ENCODE data around the gene ZNF579. TPM values are rescaled to one million over a fixed set of nuclear protein-coding genes. Genes with fewer than 3 reads are reported as not detected.

ZNF579 gene
- total and polyA plus RNA-seq, 2 of the 13 experiments (the other 11 are each of a cell fraction or from before 2014, with no cell fraction given): 2.1 to 2.9 TPM

- TF ChIP-seq ZNF512B (CRISPR knock-in tag; IDR thresholded peaks at IDR 0.05; ENCODE audit: borderline replicate concordance): no peak
- TF ChIP-seq ZNF430 (CRISPR knock-in tag; IDR thresholded peaks at IDR 0.05): 0 out of 2 replicates have a peak, but pooled peaks have one; percentile 39
- TF ChIP-seq, protein P1, sequence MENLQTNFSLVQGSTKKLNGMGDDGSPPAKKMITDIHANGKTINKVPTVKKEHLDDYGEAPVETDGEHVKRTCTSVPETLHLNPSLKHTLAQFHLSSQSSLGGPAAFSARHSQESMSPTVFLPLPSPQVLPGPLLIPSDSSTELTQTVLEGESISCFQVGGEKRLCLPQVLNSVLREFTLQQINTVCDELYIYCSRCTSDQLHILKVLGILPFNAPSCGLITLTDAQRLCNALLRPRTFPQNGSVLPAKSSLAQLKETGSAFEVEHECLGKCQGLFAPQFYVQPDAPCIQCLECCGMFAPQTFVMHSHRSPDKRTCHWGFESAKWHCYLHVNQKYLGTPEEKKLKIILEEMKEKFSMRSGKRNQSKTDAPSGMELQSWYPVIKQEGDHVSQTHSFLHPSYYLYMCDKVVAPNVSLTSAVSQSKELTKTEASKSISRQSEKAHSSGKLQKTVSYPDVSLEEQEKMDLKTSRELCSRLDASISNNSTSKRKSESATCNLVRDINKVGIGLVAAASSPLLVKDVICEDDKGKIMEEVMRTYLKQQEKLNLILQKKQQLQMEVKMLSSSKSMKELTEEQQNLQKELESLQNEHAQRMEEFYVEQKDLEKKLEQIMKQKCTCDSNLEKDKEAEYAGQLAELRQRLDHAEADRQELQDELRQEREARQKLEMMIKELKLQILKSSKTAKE (CRISPR knock-in tag; IDR thresholded peaks at IDR 0.05; ENCODE audit: borderline replicate concordance): no peak
- no peak for TF ChIP-seq KLF13 (CRISPR knock-in tag; IDR thresholded peaks at IDR 0.05)
- TF ChIP-seq HNRNPK (IDR thresholded peaks at IDR 0.05; ENCODE audit: low read depth, low read length, poor library complexity, severe bottlenecking): no peak
- TF ChIP-seq ZKSCAN1 (IDR thresholded peaks at IDR 0.05; ENCODE audit: low read length): no peak
- no peak for TF ChIP-seq ZNF782 (CRISPR knock-in tag; IDR thresholded peaks at IDR 0.05; ENCODE audit: borderline replicate concordance)
- no peak for TF ChIP-seq KLF15 (CRISPR knock-in tag; IDR thresholded peaks at IDR 0.05; ENCODE audit: borderline replicate concordance)
- no peak for TF ChIP-seq ZNF572 (CRISPR knock-in tag; IDR thresholded peaks at IDR 0.05)
- TF ChIP-seq HMG20B (CRISPR knock-in tag; conservative IDR thresholded peaks at IDR 0.05): no peak
- TF ChIP-seq ZFP82 (CRISPR knock-in tag; IDR thresholded peaks at IDR 0.05; ENCODE audit: borderline replicate concordance): no peak
- TF ChIP-seq JUN (CRISPR knock-in tag; IDR thresholded peaks at IDR 0.05): no peak
- TF ChIP-seq NR2F1 (CRISPR knock-in tag; IDR thresholded peaks at IDR 0.05): peak in 1 of 2 experiments; percentile 55; a peak in 3 of 4 replicates
- TF ChIP-seq FOXK2 (IDR thresholded peaks at IDR 0.05): peak; percentile 53
- TF ChIP-seq, protein P2, sequence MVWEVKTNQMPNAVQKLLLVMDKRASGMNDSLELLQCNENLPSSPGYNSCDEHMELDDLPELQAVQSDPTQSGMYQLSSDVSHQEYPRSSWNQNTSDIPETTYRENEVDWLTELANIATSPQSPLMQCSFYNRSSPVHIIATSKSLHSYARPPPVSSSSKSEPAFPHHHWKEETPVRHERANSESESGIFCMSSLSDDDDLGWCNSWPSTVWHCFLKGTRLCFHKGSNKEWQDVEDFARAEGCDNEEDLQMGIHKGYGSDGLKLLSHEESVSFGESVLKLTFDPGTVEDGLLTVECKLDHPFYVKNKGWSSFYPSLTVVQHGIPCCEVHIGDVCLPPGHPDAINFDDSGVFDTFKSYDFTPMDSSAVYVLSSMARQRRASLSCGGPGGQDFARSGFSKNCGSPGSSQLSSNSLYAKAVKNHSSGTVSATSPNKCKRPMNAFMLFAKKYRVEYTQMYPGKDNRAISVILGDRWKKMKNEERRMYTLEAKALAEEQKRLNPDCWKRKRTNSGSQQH (CRISPR knock-in tag; IDR thresholded peaks at IDR 0.05; ENCODE audit: low read depth): no peak
- no peak for TF ChIP-seq SRY (CRISPR knock-in tag; IDR thresholded peaks at IDR 0.05)
- TF ChIP-seq, protein P3, sequence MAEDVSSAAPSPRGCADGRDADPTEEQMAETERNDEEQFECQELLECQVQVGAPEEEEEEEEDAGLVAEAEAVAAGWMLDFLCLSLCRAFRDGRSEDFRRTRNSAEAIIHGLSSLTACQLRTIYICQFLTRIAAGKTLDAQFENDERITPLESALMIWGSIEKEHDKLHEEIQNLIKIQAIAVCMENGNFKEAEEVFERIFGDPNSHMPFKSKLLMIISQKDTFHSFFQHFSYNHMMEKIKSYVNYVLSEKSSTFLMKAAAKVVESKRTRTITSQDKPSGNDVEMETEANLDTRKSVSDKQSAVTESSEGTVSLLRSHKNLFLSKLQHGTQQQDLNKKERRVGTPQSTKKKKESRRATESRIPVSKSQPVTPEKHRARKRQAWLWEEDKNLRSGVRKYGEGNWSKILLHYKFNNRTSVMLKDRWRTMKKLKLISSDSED (CRISPR knock-in tag; IDR thresholded peaks at IDR 0.05): no peak
- no peak for TF ChIP-seq GABPA (IDR thresholded peaks at IDR 0.05; ENCODE audit: low read depth, low read length)
- 0 out of 2 replicates have a peak, but pooled peaks have one; percentile 14 for TF ChIP-seq GABPA (CRISPR knock-in tag; IDR thresholded peaks at IDR 0.05; ENCODE audit: low read depth)
Observed at GRCh38 chr19:55549500-55550320, 30.9 kb downstream of the ZNF579 start (continued).
